Ureter (tissue), 1 donor: Measurements from ENCODE around the gene CELF4. TPM values are rescaled to one million over a fixed set of nuclear protein-coding genes. Genes with fewer than 3 reads are reported as not detected.

Experiments used
- DNase-seq: peaks from one replicate; pipeline ENCODE4 v3.0.0-alpha.2; 2020; ENCODE audit warnings: low spot score
- total RNA-seq: library from RNA; stranded (reverse); gene quantifications from one replicate; pipeline ENCODE4 v1.2.4, GENCODE V29; 2023
- donor health status: DM: yes; HTN: yes; CAD: no.

Gene CELF4
- total RNA-seq, 1 donor from 2014 or later = not detected

DNA sequence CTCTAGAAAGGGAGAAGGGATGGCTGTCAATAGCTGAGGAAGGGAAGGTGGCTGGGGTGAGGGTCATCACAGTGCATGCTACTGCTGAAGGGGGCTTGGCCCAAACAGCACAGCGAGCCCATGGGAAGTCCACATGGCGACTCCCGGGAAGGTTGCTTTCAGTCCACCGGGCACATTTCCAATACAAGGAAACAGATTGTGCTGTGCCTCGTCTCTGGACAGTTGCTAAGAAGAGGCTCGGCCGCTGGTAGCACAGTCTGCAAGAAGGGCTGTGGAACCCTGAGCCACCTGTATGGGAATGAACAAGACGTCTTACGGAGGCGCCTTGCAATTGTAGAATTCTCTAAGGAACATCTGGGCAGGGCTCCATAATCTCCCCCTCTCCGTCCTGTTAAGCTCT, 123.1 kb downstream of the CELF4 start:
- DNase-seq = no peak

DNA sequence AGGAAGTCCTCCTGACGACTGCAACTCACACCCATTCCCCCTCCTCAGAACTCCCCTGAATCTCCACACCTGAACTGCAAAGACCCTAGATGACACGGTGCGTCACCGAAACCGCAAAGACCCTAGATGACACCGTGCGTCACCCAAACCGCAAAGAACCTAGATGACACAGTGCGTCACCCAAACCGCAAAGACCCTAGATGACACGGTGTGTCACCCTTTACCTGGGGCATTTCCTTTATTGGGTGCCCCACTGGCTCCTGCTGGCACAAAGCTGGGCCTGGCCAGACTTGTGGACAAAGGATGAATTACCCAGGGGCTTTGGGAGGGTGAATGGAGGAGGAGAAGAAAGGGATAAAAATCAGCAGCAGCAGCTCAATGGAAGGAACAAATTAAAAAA, 123.8 kb downstream of the CELF4 start:
- DNase-seq = no peak

DNA sequence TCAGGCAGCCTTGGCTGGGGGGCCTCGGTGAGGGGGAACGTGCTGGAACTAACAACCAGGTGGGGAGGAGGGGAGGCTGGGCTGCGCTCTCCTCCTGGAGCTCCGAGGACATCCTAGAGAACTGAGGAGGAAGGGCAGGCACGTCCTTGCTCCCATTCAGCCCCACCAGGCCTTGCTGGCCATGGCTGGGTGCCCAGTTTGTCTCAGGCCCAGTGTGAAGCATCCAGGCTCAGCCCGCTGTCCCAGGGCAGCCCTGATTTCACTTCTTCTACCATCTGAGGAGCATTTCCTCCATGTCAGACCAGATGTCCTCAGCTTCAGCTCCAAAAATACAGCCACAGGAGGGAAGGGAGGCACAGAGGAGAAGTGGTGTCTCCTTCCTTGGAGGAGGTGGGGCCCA, 125.4 kb downstream of the CELF4 start:
- DNase-seq = no peak

DNA sequence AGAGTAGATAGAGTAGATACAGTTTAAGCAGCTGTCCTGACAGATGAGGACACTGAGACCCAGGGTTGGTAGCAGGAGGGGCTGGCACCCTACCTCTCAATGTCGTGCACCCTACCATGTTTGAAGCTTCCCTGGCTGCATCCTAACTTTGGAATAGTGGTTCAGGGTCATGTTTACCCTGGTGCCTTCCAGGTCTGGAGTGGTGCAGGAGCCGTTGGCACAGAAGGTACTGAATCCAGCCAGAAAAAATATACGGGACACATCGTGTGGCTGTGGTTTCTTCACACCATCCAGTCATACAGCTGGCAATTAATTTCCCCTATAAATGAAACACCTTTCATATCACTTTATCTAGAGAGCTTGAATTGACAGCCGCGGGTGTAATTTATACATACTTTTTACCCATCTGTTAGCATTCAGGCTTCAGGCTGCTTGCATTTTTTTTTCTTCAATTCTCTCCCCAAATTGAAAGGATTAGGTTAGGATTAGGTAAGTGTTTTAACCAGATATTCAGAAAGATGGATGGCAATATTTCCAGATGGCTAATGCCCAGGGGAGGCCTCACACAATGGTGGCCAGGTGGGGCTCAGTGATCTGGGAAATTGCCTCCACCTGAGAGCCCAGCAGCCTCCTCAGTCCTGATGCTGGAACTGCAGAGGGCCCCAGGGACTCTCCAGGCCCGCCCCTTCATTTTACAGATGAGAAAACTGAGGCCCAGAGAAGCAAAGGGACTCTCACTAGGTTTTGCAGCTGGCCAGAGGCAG, 127.0 kb downstream of the CELF4 start:
- no peak for DNase-seq

DNA sequence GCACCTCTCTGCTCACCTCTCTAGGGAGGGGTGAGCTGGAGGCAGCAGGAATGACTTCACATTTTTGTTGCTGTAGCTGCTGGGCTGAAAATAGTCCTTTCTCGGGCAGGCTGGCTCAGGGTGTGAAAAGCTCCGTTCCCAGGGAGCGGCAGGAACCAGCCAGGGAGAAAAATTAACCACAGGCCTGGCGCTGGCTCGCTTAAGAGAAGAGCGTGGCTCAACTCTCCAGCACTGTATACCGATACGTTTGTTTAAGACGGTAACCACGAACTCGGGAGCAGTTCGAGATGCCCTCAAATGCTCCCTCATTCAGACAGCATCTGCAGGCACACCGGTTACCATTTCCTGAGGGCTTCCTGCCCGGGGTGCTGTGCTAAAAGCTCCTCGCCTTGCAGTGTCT, 129.6 kb downstream of the CELF4 start:
- DNase-seq = no peak

DNA sequence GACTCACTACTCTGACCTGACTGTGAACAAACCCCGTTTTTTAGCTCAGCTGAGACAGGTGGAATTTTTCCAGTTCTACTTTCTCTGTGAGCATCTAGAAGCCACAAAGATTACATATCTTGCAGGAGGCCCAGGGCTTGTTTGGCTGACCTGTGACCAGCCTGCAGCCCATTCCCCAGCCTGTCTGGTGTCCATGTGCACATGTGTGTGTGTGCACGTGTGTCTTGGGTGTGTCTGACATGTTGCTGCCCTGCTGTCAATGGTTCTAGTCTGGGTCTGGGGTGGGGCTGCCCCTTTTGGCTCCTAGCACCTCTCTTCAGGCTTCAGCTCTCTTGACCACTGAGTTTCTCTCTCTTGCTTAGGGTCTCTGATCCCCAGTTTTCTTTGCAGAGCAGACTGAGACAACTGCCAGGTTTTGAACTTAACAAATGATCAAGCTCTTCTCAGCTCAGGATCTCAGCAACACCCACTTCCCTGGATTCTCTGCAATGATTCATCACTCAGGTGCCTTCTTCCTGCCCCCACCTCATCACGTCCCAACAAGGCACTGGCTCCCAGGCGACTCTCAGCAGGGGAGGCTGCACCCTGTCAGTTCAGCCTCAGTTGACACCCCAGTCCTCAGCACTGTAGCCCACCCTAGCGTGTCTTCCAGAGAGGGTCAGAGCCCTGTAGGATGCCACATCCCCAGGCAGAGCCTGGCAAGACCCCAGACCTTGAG, 130.3 kb downstream of the CELF4 start:
- DNase-seq = no peak

DNA sequence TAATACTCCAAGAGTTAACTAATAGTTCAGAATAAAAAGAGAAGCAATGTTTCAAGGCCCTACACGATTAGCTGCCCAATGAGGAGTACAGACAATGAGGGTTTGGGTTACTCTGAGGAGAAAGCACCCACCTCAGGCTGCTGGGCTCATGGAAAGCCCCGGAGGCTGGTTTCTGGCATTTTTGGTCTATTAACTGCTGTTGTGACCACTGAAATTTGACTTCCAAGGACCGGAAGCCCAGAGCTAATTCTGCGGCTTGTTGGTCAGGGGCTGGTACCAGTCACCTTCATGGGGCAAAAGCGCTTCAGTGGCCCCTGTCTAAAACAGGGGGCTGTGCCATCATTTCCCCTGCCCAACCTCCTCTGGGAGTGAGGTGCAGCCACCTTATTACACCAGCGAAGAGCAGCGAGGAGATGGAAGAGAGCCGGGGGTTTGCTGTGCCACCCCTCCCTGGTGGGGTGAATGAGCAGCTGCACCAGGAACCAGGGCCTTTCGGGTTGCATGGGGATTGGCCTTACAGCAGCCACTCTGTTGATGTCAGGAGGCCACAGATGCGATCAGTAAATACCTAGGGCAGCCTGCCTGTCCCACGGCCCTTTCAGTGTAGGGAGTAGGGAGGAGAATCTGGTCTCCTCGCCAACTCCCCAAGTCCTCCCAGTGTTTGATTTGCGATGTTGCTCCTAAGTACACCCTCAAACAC, 131.3 kb downstream of the CELF4 start:
- DNase-seq = no peak

DNA sequence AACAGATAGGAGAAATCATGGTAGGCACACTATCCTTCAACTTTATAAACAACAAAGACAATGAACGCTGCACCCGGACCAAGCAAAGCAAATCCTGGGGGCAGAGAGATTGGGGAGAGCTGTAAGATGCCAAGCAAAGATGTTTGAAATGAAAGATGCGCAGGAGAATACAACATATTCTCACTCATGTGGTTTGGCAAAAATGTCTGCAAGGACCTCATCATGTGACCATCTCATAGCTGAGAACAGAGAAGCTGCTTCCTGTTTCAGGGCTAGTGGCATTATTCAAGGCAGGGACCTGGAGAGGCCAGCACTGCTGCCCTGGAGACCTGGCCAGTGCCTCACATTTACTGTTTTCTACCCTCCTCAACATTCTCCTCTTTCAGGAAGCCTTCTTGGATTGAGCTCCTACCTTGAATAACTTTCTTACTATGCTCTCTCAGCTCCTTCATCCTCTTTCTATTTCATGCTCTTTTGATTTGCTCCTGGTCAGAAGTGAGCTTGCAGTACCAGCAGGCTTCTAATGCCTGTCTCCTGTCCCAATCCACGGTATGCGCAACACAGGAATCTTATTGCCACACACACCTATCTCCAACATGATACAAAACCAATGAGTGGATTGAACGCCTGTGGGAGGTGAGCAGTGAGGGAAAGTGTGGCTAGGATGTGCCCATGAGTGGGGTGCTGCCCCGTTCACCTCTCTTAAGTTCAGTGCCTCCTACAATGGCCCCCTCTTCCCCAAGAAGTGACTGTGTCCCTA, 133.0 kb downstream of the CELF4 start:
- no peak for DNase-seq

DNA sequence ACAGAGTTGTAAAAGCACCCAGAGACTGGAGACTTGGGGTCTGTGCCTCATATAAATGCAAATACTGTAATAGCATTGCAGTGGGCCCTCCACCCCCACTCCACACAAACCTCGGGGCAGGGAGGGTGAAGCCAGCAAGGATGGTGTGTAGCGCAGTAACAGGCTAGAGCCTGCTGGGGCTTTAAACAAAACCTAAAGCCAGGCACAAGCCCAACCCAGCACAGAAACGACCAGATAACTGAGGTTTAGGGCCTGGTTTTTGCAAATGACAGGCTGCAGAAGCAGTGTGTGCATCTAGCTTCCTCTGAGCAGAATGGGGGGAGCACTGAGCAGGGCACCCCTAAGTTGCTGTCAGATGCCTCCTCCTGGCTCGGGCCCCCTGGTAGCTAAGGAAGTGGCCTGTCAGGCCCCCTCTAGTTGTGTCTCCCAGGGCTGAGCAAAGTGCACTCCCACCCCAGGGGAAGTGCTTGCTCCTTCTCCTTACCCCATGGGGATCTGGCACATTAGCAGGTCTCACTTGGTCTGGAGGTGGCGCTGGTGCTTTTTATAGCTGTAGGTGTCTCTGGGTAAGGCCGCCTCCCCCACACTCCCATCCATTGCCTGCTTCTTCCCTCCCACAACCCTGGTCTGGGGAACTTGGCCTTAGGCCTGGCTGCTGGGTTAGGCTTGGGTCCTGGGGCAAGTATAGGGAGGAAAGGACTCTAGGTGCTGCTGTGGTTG, 135.1 kb downstream of the CELF4 start:
- no peak for DNase-seq

DNA sequence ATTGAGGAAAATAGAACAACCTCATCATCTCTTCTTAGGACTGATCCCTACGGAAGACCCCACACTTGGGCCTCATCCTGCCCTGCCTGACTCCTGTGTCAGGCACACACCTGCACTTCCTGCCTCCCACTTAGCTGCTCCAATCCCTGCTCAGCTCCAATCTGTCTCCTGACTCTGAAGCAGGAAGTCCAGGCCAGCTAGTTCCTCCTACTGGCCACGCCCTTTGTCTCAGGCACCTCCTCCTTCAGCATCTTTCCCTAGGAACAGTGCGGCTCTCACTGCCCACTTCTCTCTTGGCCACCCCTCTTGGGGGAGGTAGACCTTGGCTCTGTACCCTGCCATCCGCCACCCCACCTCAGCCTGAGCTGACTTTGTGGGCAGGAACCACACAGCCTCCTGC, 135.8 kb downstream of the CELF4 start:
- no peak for DNase-seq

DNA sequence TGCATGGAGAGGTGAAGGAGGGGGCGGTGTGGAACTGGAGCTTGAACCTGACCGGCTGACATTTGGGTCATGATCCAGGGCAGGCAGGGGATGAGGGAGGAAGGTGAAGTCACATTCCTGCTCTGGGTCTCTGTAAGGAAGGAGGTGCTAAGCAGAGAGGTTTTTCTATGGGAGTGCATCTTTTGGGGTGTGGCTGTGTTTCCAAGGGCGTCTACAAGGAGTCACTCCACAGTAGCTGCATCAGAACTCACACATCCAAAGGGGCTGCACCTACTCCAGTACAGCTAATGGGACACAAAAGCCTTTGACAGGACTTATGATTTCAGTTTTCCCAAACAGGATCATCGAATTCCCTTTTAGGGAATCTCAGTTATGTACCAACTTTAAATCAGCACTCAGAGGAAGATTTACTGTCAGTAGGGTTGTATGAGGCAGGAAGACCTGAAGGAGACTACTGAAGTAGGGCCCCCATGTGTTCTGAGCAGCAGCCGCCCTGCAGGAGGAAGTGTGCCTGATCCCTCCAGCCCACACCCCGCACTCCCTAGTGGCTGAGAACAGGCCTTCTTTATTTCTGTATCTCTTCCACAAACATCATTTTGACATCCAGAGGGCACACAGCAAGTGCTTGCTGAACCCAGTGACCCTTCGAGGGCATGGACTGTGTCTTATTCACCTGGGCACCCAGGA, 137.2 kb downstream of the CELF4 start:
- DNase-seq = no peak

DNA sequence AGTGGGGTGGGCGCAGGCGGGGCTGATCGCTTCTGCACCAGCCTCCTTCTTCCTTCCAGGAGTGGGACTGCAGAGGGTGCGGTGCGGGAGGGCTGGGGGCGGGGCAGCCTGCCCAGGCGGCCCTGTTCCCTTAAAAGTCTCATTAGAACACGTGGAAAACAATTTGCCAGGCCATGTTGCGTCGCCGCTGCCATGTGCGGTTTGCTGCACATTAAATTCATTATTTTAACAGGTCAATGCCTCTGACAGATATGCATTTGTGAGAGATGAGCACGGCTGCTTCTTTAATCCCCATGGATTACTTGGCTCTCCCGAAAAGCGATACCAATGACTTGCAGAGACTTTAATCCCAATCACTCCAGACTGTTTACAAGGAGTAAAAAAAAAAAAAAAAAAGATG, 139.0 kb downstream of the CELF4 start:
- no peak for DNase-seq

DNA sequence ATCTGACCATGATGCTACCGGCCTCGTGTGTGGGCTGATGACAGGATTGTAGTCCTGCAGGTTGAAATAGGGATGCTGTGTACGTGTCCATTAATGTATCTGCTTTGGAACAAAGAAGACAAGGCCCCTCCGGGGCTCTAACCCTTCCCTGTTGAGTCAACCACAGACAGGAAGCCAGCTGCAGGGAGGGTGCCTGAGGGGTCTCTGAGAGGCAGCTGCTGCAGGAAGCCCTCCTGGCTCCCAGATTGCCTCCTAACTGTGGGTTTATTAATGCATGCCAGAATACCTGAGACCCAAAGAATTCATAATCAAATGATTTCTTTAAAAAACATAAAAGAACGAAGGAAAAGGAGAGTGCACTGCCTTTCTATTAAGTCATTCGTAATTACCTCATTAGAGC, 140.4 kb downstream of the CELF4 start:
- DNase-seq = no peak

DNA sequence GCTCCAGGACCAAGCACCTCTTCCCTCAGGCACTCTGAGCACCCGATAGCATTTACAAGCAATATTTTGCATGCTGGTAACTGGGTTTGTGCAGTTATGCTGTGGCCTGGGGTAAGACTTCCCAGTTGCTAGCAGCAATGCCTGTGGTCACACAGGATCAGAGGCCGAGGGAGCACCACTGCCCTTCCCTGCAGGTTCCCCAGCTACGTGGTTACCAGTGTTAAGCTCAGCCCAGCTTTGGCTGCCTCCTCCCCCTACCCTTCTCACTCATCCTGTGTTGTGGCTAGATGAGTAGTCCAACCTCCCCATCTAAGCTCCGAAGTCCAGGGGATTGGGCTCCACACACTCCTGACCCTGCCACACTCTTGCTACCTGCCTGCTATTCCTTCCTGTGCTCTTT, 141.1 kb downstream of the CELF4 start:
- no peak for DNase-seq

DNA sequence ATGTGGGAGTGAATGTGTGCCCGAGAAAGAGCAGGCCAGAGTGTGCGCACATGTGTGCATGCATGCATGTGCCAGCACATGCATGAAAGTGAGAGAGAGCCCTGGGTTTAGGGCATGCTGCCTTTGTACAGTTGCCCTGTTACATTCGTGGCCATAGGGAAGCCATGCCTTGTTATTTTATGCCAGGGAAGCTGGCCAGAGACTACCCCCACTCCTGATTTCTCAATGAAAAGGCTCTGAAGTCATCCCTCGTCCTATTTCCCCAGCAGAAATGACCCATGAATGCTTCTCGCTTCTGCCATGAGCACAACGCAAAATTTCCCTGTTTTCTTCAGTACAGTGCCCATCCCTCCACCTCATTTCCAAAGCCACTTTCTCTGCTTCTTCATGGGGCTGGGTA, 143.0 kb downstream of the CELF4 start:
- DNase-seq = no peak

DNA sequence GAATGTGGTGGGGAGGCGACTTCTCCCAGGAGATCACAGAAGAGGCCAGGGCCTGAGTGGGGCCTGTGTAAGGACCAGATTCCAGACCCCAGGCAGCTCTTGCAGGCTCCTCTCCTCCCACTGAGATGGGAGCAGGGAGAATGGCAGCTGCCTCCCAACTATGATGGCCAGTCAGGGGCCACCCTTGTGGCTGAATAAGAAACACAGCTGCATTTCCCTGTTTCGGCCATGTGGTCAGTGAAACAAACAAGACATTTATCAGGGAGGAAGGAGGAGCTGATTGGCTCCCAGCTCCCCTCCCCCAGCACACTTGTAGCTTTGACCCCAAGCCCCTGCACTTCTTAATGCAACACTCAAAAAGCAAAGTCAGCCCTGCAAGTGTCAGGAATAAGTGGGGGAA, 143.5 kb downstream of the CELF4 start:
- DNase-seq = no peak

DNA sequence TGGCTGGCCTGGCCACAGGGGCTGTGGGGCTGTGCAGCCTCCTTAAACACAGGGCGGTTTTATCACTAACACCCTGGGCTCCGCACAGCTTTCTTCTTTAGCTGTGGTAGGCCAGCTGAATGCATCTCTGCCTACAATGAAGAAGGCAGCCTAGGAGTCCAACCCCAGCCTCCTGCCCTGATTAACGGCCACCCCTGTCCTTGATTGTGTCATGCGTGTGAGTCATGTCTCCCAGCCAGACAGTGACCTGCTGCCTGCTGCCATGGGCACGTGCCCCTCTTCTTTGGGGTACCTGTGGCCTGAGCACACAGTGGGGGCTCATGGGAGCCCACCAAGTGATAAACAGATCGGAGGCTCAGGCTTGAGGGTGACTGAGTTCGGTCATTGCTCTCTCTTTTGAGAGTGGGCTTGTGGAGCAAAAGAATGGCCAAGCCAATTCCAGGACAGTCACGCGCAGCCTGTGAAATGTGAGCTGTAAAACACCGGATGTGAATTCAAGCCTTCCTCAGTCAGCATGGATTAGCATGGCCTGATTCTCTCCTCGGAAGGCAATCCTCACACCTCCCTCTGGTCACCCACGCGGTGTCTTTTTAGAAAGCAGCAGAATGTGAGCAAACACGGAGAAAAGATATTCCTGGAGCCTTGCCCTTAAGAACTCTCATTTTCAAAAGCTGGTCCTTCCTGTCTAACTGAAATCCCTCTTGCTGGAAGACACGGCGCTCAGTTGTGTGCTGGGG, 144.1 kb downstream of the CELF4 start:
- no peak for DNase-seq

DNA sequence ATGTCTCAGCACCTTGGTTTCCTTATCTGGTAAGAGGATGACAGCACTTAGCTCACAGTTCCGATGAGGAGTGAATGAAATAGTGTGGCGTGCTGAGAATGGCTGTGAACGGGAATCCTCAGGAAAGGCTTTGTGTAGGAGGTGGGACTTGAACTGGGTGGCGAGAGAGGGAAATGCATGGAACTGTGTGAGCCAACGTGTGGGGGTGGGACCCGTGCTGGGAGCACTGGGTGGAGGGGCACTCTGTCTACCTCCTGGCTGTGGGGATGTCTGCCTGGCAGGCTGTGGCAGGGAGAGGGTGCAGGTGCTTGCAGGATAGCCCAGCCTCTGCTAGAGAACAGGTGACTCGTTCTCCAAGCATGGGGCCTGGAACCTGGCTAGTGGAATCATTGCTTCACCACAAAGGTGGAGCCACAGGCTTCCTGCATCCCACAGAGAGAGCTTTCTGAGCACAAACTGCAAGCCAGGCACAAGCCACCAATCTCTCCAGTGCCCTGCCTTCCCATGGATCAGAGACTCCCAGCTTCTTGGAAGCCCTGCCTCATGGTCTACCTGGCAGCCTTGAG, 145.2 kb downstream of the CELF4 start:
- DNase-seq = no peak

DNA sequence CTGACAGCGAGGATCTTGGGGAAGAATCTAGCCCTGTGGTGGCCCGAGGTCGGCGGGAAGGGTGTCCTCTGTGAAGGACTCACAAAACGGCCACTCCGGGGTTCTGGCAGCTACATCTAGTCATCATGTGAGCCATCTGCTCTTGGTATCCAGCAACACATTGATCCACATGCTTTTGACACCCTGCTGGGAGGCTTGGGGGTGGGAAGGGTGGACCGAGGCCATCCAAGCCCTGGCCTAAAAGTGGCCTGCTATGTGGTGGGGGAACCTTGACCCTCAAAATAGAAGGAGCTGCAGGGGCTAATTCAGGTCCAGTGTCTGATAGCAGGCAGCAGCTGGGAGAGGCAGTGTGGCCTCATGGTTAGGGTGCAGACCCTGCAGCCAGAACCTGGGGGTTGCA, 145.7 kb downstream of the CELF4 start:
- DNase-seq = no peak

DNA sequence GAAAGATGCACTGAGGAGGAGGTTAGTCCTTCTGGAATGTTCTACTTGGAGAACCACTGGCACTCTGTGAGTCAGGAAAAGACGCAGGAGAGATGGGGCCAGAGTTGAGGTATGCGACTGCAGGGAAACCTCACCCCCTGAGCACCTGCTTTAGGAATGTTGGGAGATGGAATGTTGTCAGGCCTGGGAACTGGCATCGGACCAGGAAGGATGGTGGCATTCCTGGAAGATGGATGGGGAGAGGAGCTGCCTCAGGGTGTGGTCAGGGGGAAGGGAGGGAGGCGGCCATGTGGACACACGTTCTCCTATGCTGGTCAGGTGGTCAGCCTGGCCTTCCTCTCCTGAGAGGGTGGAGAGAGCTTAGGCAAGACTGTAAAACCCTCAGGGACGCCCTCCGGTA, 146.3 kb downstream of the CELF4 start:
- no peak for DNase-seq
